HEK293 (cell line): ENCODE measurements around the gene NOS1AP.
A peak's percentile ranks its signal among the peaks of the same experiment; 100 is the strongest.

Source experiments
- CTCF ChIA-PET: fragments of 350-600 bp; formaldehyde crosslinking; extraction: SDS; loops from one replicate; lab custom pipeline; 2021; ENCODE audit warnings: antibody characterized with exemption; lab: Yijun Ruan, JAX
- POLR2A ChIA-PET: fragments of 300-600 bp; formaldehyde crosslinking; extraction: SDS; loops from one replicate; lab custom pipeline; 2020; ENCODE audit warnings: antibody characterized with exemption, inconsistent platforms; lab: Yijun Ruan, JAX
- H3K27ac ChIP-seq: fragments of 200-500 bp; sonication (Bioruptor generic); 2 replicates; pipeline ENCODE4 v1.5.1; 2014; ENCODE audit warnings: low read depth, low read length, control low read depth, inconsistent platforms; ENCODE audit errors: extremely low read depth
- H3K36me3 ChIP-seq, 2 experiments: fragments of 200-500 bp in 1 of 2; sonication (Bioruptor generic) in 1 of 2; 1 replicate in 1 of 2; 2 replicates in 1 of 2; pipeline ENCODE4 v1.5.1; 2014 to 2017; ENCODE audit warnings: inconsistent platforms in 2 of 2, low read length in 2 of 2; ENCODE audit not compliant: control insufficient read depth in 2 of 2, insufficient read depth in 1 of 2
- H3K4me1 ChIP-seq: fragments of 200-500 bp; sonication (Bioruptor generic); 2 replicates; pipeline ENCODE4 v1.5.1; 2014; ENCODE audit warnings: mild to moderate bottlenecking, low read length, inconsistent platforms; ENCODE audit not compliant: control insufficient read depth, insufficient read depth
- H3K4me3 ChIP-seq: 2 replicates; pipeline ENCODE4 v1.5.1; 2011; ENCODE audit warnings: low read depth, mild to moderate bottlenecking, control low read depth, low read length, moderate library complexity
- H3K9me3 ChIP-seq: fragments of 200-500 bp; sonication (Bioruptor generic); 2 replicates; pipeline ENCODE4 v1.5.1; 2014; ENCODE audit warnings: low read depth, low read length, inconsistent platforms; ENCODE audit not compliant: control insufficient read depth, insufficient read depth
- GLIS1 ChIP-seq: fragments of 450-650 bp; formaldehyde crosslinking; IDR thresholded peaks from 2 replicates; pipeline ENCODE4 v1.5.1; 2016; ENCODE audit warnings: missing biosample characterization, missing genetic modification characterization
- KLF7 ChIP-seq: fragments of 450-650 bp; formaldehyde crosslinking; IDR thresholded peaks from 2 replicates; pipeline ENCODE4 v1.5.1; 2016; ENCODE audit warnings: missing biosample characterization, missing genetic modification characterization, borderline replicate concordance
- SETDB1 ChIP-seq: IDR thresholded peaks from one replicate; pipeline ENCODE4 v1.6.1; 2017; ENCODE audit warnings: mild to moderate bottlenecking, low read length, moderate library complexity, mixed read lengths; ENCODE audit not compliant: insufficient read length
- TRIM28 ChIP-seq: IDR thresholded peaks from 2 replicates; pipeline ENCODE4 v1.6.1; 2011; ENCODE audit warnings: low read length, control low read depth, borderline replicate concordance
- YY1 ChIP-seq: fragments of 450-650 bp; formaldehyde crosslinking; IDR thresholded peaks from 2 replicates; pipeline ENCODE4 v1.5.1; 2018; ENCODE audit warnings: missing biosample characterization, missing genetic modification characterization
- ZBTB7A ChIP-seq: fragments of 450-650 bp; formaldehyde crosslinking; IDR thresholded peaks from 2 replicates; pipeline ENCODE4 v1.5.1; 2016; ENCODE audit warnings: low read depth, missing biosample characterization, missing genetic modification characterization
- ZNF133 ChIP-seq: fragments of 450-650 bp; formaldehyde crosslinking; IDR thresholded peaks from 2 replicates; pipeline ENCODE4 v1.5.1; 2016; ENCODE audit warnings: missing biosample characterization, missing genetic modification characterization
- ZNF391 ChIP-seq: fragments of 450-650 bp; formaldehyde crosslinking; IDR thresholded peaks from 2 replicates; pipeline ENCODE4 v1.5.1; 2016; ENCODE audit warnings: low read depth, missing biosample characterization, missing genetic modification characterization, borderline replicate concordance
- ZNF560 ChIP-seq: fragments of 450-650 bp; formaldehyde crosslinking; IDR thresholded peaks from 2 replicates; pipeline ENCODE4 v1.5.1; 2017; ENCODE audit warnings: missing biosample characterization, missing genetic modification characterization, borderline replicate concordance
- ZNF561 ChIP-seq: fragments of 450-650 bp; IDR thresholded peaks from 2 replicates; pipeline ENCODE4 v1.5.1; 2018; ENCODE audit warnings: missing biosample characterization, missing genetic modification characterization, borderline replicate concordance
- ZNF571 ChIP-seq: fragments of 450-650 bp; formaldehyde crosslinking; IDR thresholded peaks from 2 replicates; pipeline ENCODE4 v1.5.0; 2017; ENCODE audit warnings: missing biosample characterization, missing genetic modification characterization
- ZNF76 ChIP-seq: fragments of 450-650 bp; formaldehyde crosslinking; IDR thresholded peaks from 2 replicates; pipeline ENCODE4; 2016; ENCODE audit warnings: low read depth, missing biosample characterization, missing genetic modification characterization, borderline replicate concordance
- TF ChIP-seq, protein P1 (sequence below): fragments of 450-650 bp; IDR thresholded peaks from 2 replicates; pipeline ENCODE4 v1.5.1; 2018; ENCODE audit warnings: missing biosample characterization, mild to moderate bottlenecking, missing genetic modification characterization
- TF ChIP-seq, protein P2 (sequence below): fragments of 450-650 bp; formaldehyde crosslinking; IDR thresholded peaks from 2 replicates; pipeline ENCODE4 v1.5.1; 2016; ENCODE audit warnings: missing biosample characterization, missing genetic modification characterization
- TF ChIP-seq, protein P3 (sequence below): fragments of 450-650 bp; formaldehyde crosslinking; IDR thresholded peaks from 2 replicates; pipeline ENCODE4 v1.5.1; 2017; ENCODE audit warnings: missing biosample characterization, missing genetic modification characterization
- TF ChIP-seq, protein P4 (sequence below): fragments of 450-650 bp; formaldehyde crosslinking; IDR thresholded peaks from 2 replicates; pipeline ENCODE4 v1.5.1; 2016; ENCODE audit warnings: missing biosample characterization, missing genetic modification characterization
- TF ChIP-seq, protein P5 (sequence below): sonication (generic); formaldehyde crosslinking; IDR thresholded peaks from 2 replicates; pipeline ENCODE4 v1.8.1; 2022; ENCODE audit warnings: mild to moderate bottlenecking, moderate library complexity, missing genetic modification reagents

Gene NOS1AP

DNA sequence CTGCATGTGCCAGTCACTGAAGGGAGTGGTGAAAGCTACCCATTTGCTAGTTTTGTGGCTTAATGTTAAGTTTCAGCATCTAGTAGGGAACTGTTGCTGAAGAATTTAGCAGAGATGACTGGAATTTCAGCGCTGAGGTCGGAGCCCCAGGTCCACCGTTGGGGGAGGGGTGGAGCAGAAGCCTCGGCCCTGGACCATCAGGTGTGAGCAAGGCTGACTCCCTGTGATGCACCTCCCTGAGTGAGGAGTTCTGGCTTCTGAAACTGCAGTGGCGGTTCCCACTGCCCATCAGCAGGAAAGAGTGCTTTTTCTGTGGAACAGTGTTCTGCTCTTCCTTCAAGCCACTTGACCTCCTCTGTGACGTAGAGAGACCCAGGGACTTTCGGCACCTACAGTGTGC is 1.3 kb downstream of the NOS1AP start (continued):
- TF ChIP-seq ZNF133 (tag by site-specific recombination) (no peak), ZBTB7A (tag by site-specific recombination) (no peak)

DNA sequence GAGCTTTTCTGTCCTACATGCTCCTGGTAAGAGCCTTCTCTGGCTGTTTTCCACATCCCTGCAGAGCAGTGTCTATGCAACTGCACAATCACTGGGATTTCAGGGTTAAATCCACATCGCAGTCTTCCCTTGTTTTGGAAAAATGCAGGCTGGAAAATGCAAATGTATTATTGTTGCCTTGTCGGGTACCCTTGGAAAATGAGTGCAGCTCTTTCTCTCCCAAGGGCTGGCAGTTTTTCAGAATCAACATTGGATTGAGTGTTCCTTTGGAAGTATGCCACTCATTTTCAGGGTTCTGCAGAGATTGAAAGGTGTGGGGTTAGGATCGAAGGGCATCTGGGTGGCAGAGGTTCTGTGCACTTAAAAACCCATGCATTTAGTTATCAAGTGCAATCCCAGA is 3.2 kb downstream of the NOS1AP start:
- Histone ChIP-seq H3K4me3 (no peak overlapping the region), H3K9me3 (no peaks in the 10 kb centered on the region), H3K27ac (no peak overlapping the region), H3K36me3 (peaks cover 0 to 12% of the 10 kb centered on the region in 2 experiments; a peak in 1 of 3 replicates), H3K4me1 (peaks cover 19% of the 10 kb centered on the region)
- ChIA-PET CTCF (no interaction called here), POLR2A (no interaction called here)
- TF ChIP-seq ZNF133 (tag by site-specific recombination) (no peak), GLIS1 (peak; percentile 63)

DNA sequence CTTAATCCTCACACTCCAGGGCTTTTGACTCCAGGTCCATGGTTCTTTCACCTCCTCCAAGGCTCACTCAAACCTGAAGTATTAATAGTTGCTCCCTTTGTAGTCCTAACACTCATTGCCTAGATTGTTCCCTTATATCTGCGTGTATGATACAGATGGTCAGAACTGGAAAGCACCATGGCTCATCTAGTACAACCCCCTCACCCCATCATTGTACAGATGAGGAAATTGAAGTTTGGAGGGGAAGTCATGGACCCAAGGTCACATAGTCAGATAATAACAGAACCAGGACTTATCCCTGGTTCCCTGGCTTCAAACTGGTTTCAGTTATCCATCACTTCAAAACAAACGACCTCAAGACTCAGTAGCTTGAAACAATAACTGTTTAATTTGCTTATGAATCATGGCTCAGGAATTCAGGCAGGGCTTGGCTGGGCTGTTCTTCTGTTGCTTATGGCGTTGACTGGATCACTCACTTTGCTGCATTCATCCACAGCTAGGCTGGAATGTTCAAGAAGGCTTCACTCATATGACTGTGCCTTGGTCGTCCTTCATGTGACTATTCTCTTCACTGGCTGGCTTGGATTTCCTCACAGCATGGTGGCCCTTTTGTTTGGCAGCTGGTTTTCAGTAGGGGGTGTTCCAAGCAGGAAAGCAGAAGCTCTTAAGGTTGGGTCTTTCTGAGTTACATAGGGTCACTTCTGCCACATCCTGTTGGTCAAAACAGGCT is 5.0 kb downstream of the NOS1AP start:
- H3K9me3 ChIP-seq: no peaks in the 10 kb centered on the region
- peaks cover 8% of the 10 kb centered on the region for H3K4me1 ChIP-seq
- ChIA-PET POLR2A (no interaction called here), CTCF (interaction anchor here (1.0 kb wide), 1 partner anchor 202 kb away, joined by 4 read pairs; no protein-coding TSS in a partner anchor)
- H3K36me3 ChIP-seq: peaks cover 0 to 12% of the 10 kb centered on the region in 2 experiments; a peak in 1 of 3 replicates
- no peak overlapping the region for H3K27ac ChIP-seq
- H3K4me3 ChIP-seq: no peak overlapping the region
- TF ChIP-seq TRIM28: peak; percentile 64; the same call in 1 of the 2 replicates
- peak; percentile 44 for TF ChIP-seq SETDB1
- no peak for TF ChIP-seq KLF7

DNA sequence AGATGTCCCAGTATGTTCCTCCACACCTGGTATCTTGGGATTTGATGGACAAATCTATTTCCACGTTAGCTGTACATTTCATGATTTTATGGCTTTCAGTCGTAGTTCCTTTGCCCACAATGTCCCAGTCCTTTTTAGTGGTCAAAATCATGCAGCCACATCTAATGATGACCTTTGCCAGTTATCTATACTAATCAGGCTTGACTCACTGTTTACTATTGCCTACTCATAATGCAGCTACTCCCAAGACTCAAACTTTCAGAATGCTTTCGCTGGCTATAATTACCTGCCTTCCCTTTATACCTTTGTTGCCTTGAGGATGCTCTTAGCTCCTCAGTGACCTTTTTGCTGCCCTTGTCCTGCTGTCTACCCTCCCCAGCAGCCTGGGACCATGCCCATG is 6.4 kb downstream of the NOS1AP start:
- ChIA-PET POLR2A (no interaction called here), CTCF (interaction anchor here (0.6 kb wide), 1 partner anchor 64 kb away, joined by 6 read pairs; no protein-coding TSS in a partner anchor)
- Histone ChIP-seq H3K9me3 (no peaks in the 10 kb centered on the region), H3K36me3 (peaks cover 0 to 12% of the 10 kb centered on the region in 2 experiments; a peak in 1 of 3 replicates), H3K27ac (no peak overlapping the region), H3K4me1 (peaks cover 13% of the 10 kb centered on the region), H3K4me3 (no peak overlapping the region)
- TF ChIP-seq ZNF571 (no peak), ZNF560 (tag by site-specific recombination) (no peak), ZNF76 (tag by site-specific recombination) (no peak), ZNF561 (tag by site-specific recombination) (no peak), ZNF391 (tag by site-specific recombination) (no peak), YY1 (tag by site-specific recombination) (no peak)
- TF ChIP-seq, protein P1, sequence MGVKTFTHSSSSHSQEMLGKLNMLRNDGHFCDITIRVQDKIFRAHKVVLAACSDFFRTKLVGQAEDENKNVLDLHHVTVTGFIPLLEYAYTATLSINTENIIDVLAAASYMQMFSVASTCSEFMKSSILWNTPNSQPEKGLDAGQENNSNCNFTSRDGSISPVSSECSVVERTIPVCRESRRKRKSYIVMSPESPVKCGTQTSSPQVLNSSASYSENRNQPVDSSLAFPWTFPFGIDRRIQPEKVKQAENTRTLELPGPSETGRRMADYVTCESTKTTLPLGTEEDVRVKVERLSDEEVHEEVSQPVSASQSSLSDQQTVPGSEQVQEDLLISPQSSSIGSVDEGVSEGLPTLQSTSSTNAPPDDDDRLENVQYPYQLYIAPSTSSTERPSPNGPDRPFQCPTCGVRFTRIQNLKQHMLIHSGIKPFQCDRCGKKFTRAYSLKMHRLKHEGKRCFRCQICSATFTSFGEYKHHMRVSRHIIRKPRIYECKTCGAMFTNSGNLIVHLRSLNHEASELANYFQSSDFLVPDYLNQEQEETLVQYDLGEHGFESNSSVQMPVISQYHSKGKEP (tag by site-specific recombination): no peak
- TF ChIP-seq, protein P2, sequence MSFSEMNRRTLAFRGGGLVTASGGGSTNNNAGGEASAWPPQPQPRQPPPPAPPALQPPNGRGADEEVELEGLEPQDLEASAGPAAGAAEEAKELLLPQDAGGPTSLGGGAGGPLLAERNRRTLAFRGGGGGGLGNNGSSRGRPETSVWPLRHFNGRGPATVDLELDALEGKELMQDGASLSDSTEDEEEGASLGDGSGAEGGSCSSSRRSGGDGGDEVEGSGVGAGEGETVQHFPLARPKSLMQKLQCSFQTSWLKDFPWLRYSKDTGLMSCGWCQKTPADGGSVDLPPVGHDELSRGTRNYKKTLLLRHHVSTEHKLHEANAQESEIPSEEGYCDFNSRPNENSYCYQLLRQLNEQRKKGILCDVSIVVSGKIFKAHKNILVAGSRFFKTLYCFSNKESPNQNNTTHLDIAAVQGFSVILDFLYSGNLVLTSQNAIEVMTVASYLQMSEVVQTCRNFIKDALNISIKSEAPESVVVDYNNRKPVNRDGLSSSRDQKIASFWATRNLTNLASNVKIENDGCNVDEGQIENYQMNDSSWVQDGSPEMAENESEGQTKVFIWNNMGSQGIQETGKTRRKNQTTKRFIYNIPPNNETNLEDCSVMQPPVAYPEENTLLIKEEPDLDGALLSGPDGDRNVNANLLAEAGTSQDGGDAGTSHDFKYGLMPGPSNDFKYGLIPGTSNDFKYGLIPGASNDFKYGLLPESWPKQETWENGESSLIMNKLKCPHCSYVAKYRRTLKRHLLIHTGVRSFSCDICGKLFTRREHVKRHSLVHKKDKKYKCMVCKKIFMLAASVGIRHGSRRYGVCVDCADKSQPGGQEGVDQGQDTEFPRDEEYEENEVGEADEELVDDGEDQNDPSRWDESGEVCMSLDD: no peak
- TF ChIP-seq, protein P3, sequence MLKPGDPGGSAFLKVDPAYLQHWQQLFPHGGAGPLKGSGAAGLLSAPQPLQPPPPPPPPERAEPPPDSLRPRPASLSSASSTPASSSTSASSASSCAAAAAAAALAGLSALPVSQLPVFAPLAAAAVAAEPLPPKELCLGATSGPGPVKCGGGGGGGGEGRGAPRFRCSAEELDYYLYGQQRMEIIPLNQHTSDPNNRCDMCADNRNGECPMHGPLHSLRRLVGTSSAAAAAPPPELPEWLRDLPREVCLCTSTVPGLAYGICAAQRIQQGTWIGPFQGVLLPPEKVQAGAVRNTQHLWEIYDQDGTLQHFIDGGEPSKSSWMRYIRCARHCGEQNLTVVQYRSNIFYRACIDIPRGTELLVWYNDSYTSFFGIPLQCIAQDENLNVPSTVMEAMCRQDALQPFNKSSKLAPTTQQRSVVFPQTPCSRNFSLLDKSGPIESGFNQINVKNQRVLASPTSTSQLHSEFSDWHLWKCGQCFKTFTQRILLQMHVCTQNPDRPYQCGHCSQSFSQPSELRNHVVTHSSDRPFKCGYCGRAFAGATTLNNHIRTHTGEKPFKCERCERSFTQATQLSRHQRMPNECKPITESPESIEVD (tag by site-specific recombination): no peak
- TF ChIP-seq, protein P4, sequence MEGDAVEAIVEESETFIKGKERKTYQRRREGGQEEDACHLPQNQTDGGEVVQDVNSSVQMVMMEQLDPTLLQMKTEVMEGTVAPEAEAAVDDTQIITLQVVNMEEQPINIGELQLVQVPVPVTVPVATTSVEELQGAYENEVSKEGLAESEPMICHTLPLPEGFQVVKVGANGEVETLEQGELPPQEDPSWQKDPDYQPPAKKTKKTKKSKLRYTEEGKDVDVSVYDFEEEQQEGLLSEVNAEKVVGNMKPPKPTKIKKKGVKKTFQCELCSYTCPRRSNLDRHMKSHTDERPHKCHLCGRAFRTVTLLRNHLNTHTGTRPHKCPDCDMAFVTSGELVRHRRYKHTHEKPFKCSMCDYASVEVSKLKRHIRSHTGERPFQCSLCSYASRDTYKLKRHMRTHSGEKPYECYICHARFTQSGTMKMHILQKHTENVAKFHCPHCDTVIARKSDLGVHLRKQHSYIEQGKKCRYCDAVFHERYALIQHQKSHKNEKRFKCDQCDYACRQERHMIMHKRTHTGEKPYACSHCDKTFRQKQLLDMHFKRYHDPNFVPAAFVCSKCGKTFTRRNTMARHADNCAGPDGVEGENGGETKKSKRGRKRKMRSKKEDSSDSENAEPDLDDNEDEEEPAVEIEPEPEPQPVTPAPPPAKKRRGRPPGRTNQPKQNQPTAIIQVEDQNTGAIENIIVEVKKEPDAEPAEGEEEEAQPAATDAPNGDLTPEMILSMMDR (tag by site-specific recombination): no peak
- TF ChIP-seq, protein P5, sequence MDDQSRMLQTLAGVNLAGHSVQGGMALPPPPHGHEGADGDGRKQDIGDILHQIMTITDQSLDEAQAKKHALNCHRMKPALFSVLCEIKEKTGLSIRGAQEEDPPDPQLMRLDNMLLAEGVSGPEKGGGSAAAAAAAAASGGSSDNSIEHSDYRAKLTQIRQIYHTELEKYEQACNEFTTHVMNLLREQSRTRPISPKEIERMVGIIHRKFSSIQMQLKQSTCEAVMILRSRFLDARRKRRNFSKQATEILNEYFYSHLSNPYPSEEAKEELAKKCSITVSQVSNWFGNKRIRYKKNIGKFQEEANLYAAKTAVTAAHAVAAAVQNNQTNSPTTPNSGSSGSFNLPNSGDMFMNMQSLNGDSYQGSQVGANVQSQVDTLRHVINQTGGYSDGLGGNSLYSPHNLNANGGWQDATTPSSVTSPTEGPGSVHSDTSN: no peak
